KBM-7 (cell line): ENCODE results near the gene POFUT1.
"Not testable (repeated sequence)": the region's sequence is repeated elsewhere in the genome, so short reads cannot be mapped to it uniquely, and the experiment has no call there.

Experiments
- DNase-seq: peaks from one replicate; pipeline ENCODE4 v3.0.0-alpha.2; 2015
- in situ Hi-C: fragments of 300-500 bp; cut with MboI; formaldehyde crosslinking; loops from 2 replicates; pipeline ENCODE4 v1.14.3; 2020; ENCODE audit warnings: low sequenced_read_pairs, low pct_unique_long_range_greater_than_20kb, mixed read lengths

POFUT1 gene

GRCh38 chr20:32186506-32186905 lies 21.2 kb upstream of the POFUT1 start:
- no peak for DNase-seq
- in situ Hi-C loops, result no loop called here

- no peak for DNase-seq
- in situ Hi-C loops, result no loop called here
Observed at GRCh38 chr20:32188376-32189122, 19.1 kb upstream of the POFUT1 start.

DNA sequence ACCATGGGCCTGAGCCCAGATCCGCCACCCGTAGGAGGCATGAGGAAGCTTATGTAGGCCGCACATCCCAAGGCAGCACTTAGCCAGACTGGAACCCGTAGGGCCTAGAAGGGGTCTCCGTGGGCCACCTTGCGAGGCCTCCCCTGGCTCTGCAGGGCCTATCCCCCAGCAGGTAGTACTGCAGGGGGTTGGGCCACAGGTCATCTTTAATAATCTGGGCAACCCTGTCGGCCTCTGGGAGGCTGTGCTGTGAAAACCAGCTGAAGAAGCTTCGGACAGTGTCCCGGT lies 18.6 kb upstream of the POFUT1 start:
- in situ Hi-C loops, result no loop called here
- no peak for DNase-seq

DNA sequence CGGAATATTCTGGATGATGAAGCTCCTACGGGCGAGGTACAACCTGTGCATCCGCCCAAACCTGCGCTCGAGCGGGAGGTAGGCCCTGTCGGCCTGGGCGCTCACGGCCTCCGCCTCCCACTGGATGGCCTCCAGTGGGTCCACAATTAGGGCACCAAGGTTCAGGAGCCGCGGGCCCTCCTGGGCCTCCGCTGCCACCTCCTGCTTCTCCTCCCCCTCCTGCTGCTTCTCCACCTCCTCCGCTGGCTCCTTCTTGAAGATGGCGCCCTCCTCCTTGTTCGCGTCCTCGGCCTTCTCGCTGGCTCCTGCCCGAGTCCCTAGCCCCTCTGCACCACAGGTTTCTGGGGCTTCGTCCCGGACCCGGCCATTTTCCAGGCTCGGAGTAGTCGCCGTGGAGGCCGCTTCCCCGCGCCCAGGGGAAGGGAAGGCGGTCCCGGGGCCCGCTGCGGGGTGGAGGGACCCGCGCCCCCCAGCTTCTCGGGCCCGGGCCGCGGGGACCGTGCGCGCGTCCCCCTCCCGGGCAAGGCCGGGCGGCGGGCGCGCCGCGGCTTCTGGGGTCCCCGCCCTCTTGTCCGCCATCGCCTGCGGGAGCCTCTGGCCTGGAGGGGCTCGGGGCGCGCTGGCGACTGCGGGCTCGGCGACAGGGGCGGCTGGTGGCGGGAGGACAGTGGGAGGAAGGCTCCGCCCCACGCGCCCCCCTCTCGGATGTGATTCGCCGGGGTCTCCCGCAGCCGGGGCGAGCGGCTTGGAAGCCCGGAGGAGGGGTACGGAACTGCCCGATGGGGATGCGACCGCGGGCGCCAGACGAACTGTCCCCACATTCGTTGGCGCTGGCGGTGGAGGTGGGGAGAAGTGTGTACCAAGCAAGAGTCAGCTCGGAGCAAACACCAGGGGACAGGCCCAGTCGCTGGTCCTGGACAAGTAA lies 17.7 kb upstream of the POFUT1 start:
- in situ Hi-C loops, result no loop called here
- no peak for DNase-seq

- in situ Hi-C loops, result no loop called here
- DNase-seq, result no peak
Observed at GRCh38 chr20:32190616-32191415, 16.9 kb upstream of the POFUT1 start.

- in situ Hi-C loops, result no loop called here
- no peak for DNase-seq
Observed at GRCh38 chr20:32191422-32191821, 16.3 kb upstream of the POFUT1 start.

DNA sequence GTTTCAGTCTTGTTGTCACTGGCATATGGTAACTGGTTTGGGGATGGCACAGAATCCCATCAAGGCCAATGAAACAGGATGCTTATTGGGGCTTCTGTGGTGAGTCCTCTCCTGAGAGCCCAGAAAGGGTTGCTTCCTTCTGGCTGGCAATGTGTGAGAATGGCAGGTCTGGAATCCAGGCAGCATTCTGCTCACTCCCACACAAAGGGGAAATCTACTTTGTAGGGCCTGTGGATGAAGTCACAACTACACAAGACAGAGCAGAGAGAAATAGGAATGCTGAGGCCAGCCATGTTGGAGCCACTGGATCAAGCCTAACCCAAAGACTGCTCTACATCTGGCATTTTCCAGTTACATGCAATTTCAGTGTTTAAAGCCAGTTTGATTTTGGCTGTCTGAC lies 15.8 kb upstream of the POFUT1 start:
- no peak for DNase-seq
- in situ Hi-C loops, result no loop called here

- no peak for DNase-seq
- in situ Hi-C loops, result no loop called here
Observed at GRCh38 chr20:32192698-32193097, 15.0 kb upstream of the POFUT1 start.

DNA sequence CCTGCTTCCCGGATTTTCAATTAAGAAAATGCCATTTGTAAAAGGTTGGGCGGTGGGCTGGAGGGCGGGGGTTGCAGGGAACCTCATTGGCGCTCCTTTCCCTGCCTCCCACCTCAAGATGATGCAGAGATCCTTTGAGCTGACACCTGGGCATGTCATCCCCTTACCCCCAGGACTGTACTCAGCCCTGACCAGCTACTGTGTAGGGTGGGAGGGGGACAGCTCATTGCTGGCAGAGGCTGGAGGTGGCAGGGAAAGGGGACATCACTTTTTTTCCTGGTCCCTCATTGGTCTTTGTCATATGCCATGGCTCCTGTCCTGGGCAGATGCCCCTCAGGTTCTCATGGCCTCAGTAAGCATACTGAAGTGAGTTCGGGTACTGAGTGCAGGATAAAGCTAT lies 14.3 kb upstream of the POFUT1 start:
- DNase-seq, in situ Hi-C loops: not testable (repeated sequence)

GRCh38 chr20:32193996-32194395 lies 13.7 kb upstream of the POFUT1 start:
- no peak for DNase-seq
- in situ Hi-C loops, result no loop called here

GRCh38 chr20:32195581-32195980 lies 12.1 kb upstream of the POFUT1 start:
- DNase-seq, result no peak
- in situ Hi-C loops, result no loop called here

GRCh38 chr20:32196613-32197012 lies 11.1 kb upstream of the POFUT1 start:
- in situ Hi-C loops, DNase-seq: not testable (repeated sequence)

GRCh38 chr20:32197136-32197535 lies 10.5 kb upstream of the POFUT1 start:
- in situ Hi-C loops, DNase-seq: not testable (repeated sequence)

DNA sequence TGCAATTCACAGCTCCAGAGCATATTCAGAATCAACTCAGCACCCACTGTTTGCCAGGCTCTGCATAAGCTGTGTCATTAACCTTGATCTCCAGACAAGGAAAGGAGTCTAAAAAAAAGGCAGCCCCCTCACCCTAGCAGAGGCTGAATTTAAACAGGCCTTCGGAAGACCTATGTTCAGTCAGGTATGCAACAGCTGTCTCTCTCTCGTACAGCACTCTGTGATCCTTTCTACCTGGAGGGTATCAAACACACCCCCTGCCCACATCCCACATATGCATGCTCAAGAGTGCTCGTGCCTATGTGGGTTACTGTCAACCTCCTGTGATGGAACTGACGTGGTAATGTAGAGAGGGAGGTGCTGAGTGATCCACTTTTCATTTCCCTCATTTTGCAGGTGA lies 8.7 kb upstream of the POFUT1 start:
- in situ Hi-C loops, result no loop called here
- DNase-seq, result no peak

- DNase-seq, result no peak
- in situ Hi-C loops, result no loop called here
Observed at GRCh38 chr20:32201296-32201976, 6.2 kb upstream of the POFUT1 start.

GRCh38 chr20:32201977-32202363 lies 5.7 kb upstream of the POFUT1 start:
- in situ Hi-C loops, result no loop called here
- DNase-seq, result no peak

- no peak for DNase-seq
- in situ Hi-C loops, result no loop called here
Observed at GRCh38 chr20:32203356-32204204, 4.1 kb upstream of the POFUT1 start.
